ENCODE results near the gene NCAPH2.

The NCAPH2 gene

DNA sequence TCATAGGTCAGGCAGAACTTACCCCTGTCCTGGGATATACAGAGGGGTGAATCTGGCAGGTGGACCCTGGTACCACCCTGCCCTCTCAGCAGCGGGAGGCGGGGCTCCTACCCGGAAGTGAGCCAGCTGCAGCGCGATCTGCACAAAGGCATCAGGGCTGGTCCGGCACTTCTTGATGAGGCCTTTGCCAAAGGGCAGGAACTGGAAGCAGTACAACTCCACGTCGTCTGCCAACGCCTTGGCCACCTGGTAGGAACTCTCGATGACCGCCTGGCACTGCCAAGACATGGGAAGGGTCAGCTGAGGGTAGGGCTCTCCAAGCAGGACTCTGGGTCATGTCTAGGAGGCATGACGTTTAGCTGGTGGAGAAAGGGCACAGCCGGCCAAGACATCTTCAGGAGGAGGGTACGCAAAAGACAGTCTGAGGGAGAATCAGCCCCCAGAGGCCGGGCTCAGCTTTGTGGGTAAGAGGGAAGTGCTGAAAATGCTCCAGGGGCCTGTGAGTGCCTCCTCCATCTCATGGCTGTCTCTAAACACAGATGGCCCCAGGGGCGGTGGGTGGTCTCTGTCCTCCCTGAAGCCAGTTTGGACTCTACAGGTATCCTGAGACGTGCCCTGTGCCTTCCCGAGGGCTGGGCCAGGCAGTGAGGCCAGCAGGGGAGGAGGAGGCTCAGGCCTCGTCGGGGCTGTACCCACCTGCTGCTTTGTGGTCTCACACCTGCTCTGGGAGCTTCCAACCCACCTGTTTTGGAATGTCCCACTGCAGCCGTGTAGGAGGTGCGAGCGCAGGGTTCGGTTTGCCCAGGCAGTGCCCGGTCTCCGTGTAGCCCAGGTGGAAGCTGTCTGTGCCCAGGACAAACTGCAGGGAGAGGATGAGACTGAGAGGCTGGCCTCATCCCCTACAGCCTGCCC, 63.5 kb downstream of the NCAPH2 start:
- DNase-seq (ENCODE audit: low read depth in 2 of 2), result no peak

DNA sequence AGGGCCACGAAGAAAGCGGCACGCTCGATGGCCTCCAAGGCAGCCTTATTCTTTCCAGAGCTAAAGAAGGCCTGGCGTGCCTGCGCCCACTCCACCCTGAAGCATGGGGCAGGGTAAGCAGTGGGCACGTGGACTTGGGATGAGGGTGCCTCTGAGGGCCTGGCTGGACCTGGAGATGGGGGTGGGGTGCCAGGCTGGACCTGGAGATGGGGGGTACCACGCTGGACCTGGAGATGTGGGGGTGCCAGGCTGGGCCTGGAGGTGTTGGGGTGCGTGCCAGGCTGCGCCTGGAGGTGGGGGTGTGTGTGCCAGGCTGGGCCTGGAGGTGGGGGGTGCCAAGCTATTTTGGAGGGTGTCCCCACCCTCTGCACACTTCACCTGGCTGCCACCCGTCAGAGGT, 64.9 kb downstream of the NCAPH2 start:
- DNase-seq (ENCODE audit: low read depth in 2 of 2), result no peak

GRCh38 chr22:50573491-50574382, 65.7 kb downstream of the NCAPH2 start:
- no peak for DNase-seq (ENCODE audit: low read depth in 2 of 2)

- no peak for DNase-seq (ENCODE audit: low read depth in 2 of 2)
These were observed 66.3 kb downstream of the NCAPH2 start for GRCh38 chr22:50574383-50574755.
